K562 (cell line): ENCODE measurements around the gene FUT2. TPM values are rescaled to one million over a fixed set of nuclear protein-coding genes. Genes with fewer than 3 reads are reported as not detected.

Source experiments
- CBX3 ChIP-seq, 2 experiments: IDR thresholded peaks; 1 replicate in 1 of 2; 2 replicates in 1 of 2; pipeline ENCODE4 v1.6.1; 2012; ENCODE audit warnings: inconsistent platforms in 2 of 2, low read length in 2 of 2, borderline replicate concordance in 1 of 2, control low read depth in 1 of 2
- CHD1 ChIP-seq: fragments of 200-600 bp; sonication (generic); IDR thresholded peaks from one replicate; pipeline ENCODE4 v1.6.1; 2012; ENCODE audit warnings: mild to moderate bottlenecking, moderate library complexity, low read length, inconsistent platforms
- E2F3 ChIP-seq: fragments of 250-450 bp; sonication (Bioruptor Pico); IDR thresholded peaks from 2 replicates; pipeline ENCODE4 v1.4.0; 2020; ENCODE audit warnings: mild to moderate bottlenecking
- FIP1L1 ChIP-seq: fragments of 200-400 bp; formaldehyde crosslinking; IDR thresholded peaks from 2 replicates; pipeline ENCODE4 v1.6.1; 2018; ENCODE audit warnings: mild to moderate bottlenecking, low read depth, low read length; ENCODE audit not compliant: poor library complexity, severe bottlenecking
- JUND ChIP-seq, 2 experiments: IDR thresholded peaks; 2 replicates in 1 of 2; 3 replicates in 1 of 2; pipeline ENCODE4 v1.6.1; 2011; ENCODE audit warnings: borderline replicate concordance in 2 of 2, low read depth in 2 of 2, low read length in 2 of 2, improper control_type of control experiment in 1 of 2, missing biosample characterization in 1 of 2, missing genetic modification characterization in 1 of 2, missing genetic modification reagents in 1 of 2
- KDM5B ChIP-seq: fragments of 200-600 bp; sonication (generic); IDR thresholded peaks from 2 replicates; pipeline ENCODE4 v1.6.1; 2012; ENCODE audit warnings: low read depth, mild to moderate bottlenecking, moderate library complexity, low read length, control low read depth, inconsistent platforms; ENCODE audit not compliant: insufficient replicate concordance
- MTA1 ChIP-seq: fragments of 450-650 bp; IDR thresholded peaks from 2 replicates; pipeline ENCODE4 v1.6.1; 2017; ENCODE audit warnings: borderline replicate concordance
- POLR2B ChIP-seq: fragments of 450-650 bp; IDR thresholded peaks from 2 replicates; pipeline ENCODE4 v1.6.1; 2018; ENCODE audit warnings: low read depth; ENCODE audit not compliant: partially characterized antibody
- TOE1 ChIP-seq, 2 experiments: fragments of 450-650 bp in 1 of 2; sonication (generic) in 1 of 2; formaldehyde crosslinking in 1 of 2; IDR thresholded peaks; 2 replicates each; pipeline versions ENCODE4 v1.7.1 to v1.8.0; 2016 to 2022; ENCODE audit warnings: borderline replicate concordance in 2 of 2, mild to moderate bottlenecking in 2 of 2, antibody characterized with exemption in 1 of 2, inconsistent platforms in 1 of 2, low read depth in 1 of 2, missing genetic modification reagents in 1 of 2, moderate library complexity in 1 of 2
- TRIM28 ChIP-seq: fragments of 450-650 bp; IDR thresholded peaks from 2 replicates; pipeline ENCODE4 v1.6.1; 2017
- ZKSCAN1 ChIP-seq: fragments of 150-350 bp; IDR thresholded peaks from 2 replicates; pipeline ENCODE4 v1.6.1; 2016; ENCODE audit warnings: low read depth, low read length
- ZNF354B ChIP-seq: fragments of 250-450 bp; sonication (Bioruptor Pico); IDR thresholded peaks from 2 replicates; pipeline ENCODE4 v1.4.0; 2020
- ZNF584 ChIP-seq: fragments of 200-800 bp; sonication (Bioruptor generic); IDR thresholded peaks from 2 replicates; pipeline ENCODE4 v1.6.1; 2016; ENCODE audit warnings: low read depth, mild to moderate bottlenecking, missing genetic modification characterization, missing compliant biosample characterization
- polyA plus RNA-seq, 8 experiments: library from polyadenylated mRNA; depleted of rRNA in 4 of 8; stranded (reverse) in 5 of 8; unstranded in 3 of 8; fragments of >200 nt; fragmentation: Nextera tagmentation in 2 of 8; fragmentation: Illumina TruSeq in 1 of 8; extraction: Ambion mirVana in 2 of 8; extraction: Trizol in 1 of 8; gene quantifications; 2 replicates each; pipeline versions ENCODE4 v1.2.1 to v1.2.3, GENCODE V29; 2011 to 2014; ENCODE audit warnings: inconsistent platforms in 1 of 8, missing spikeins in 1 of 8
- total RNA-seq, 7 experiments: library from RNA; depleted of rRNA in 6 of 7; stranded (reverse); fragments of >200 nt in 6 of 7; fragmentation: Illumina TruSeq in 2 of 7; extraction: Trizol in 2 of 7; gene quantifications; 2 replicates each; pipeline versions ENCODE4 v1.2.1 to v1.2.3, GENCODE V29; 2011 to 2021; ENCODE audit warnings: low replicate concordance in 1 of 7
- TF ChIP-seq, protein P1 (sequence below), 2 experiments: fragments of 450-650 bp in 1 of 2; sonication (generic) in 1 of 2; formaldehyde crosslinking; conservative IDR thresholded peaks; 2 replicates each; pipeline versions ENCODE4 v1.4.0 to v1.8.1; 2020 to 2022; ENCODE audit warnings: mild to moderate bottlenecking in 1 of 2, missing genetic modification reagents in 1 of 2
- TF ChIP-seq, protein P2 (sequence below), 2 experiments: fragments of 200-800 bp in 1 of 2; sonication (Bioruptor generic) in 1 of 2; sonication (generic) in 1 of 2; formaldehyde crosslinking in 1 of 2; IDR thresholded peaks in 1 of 2; conservative IDR thresholded peaks in 1 of 2; 2 replicates each; pipeline versions ENCODE4 v1.5.0 to v1.6.1; 2016 to 2020; ENCODE audit warnings: missing compliant biosample characterization in 1 of 2, missing genetic modification characterization in 1 of 2, missing genetic modification reagents in 1 of 2
- TF ChIP-seq, protein P3 (sequence below): fragments of 250-450 bp; sonication (Bioruptor Pico); IDR thresholded peaks from 2 replicates; pipeline ENCODE4 v1.8.0; 2022; ENCODE audit warnings: inconsistent platforms
- TF ChIP-seq, protein P4 (sequence below): fragments of 450-650 bp; IDR thresholded peaks from 2 replicates; pipeline ENCODE4 v1.7.1; 2018; ENCODE audit warnings: mild to moderate bottlenecking, low read depth; ENCODE audit not compliant: partially characterized antibody

Gene FUT2
- total and polyA plus RNA-seq, 9 of the 15 experiments (the other 6 are each of a cell fraction or from before 2014, with no cell fraction given): 0.03 to 0.04 TPM; not detected in 7

DNA sequence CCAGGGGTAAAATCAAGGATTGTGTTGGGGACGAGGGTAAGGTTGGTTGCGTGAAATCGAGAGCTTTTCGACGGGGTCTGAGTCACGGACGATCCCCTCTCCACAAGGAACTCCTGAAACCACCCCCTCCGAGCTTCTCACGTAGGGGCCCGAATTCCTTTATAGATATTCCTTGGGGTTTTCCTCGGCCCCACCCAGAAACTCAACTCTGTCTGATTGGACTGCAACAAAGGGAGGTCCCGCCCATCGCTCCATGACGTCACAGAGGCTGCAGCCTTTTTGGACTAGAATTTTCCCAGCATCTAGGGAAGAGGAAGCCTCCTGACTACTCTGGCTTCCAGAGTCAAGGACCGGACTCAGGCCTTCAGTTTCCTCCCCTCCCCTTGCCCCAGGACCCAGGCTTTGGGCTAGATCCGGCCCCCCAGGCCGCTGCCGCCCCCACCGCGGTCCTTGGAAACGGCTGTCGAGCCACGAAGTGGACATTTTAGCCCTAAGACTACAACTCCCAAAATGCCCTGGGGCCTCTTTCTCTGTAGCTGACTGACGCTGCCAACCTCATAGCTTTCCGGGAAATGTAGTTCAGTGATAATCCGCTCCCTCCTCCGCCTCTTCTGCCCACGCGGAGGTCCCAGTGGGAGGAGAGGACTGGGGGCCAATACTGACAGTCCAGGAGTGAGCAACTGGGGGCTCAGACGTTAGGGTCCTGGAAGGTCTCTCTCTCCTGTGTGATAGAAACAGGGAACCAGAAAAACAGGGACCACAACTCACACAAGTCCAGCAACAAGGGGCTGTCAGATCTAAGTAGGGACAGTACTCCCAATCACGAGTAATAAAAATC is 51.2 kb downstream of the FUT2 start, which contains the start of gene IZUMO1 (continued):
- TF ChIP-seq ZNF584 (CRISPR knock-in tag): peak; percentile 59; the same call in 1 of the 2 replicates
- TF ChIP-seq, protein P1, sequence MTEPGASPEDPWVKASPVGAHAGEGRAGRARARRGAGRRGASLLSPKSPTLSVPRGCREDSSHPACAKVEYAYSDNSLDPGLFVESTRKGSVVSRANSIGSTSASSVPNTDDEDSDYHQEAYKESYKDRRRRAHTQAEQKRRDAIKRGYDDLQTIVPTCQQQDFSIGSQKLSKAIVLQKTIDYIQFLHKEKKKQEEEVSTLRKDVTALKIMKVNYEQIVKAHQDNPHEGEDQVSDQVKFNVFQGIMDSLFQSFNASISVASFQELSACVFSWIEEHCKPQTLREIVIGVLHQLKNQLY (CRISPR knock-in tag; conservative IDR thresholded peaks at IDR 0.05): no peak
- no peak for TF ChIP-seq CHD1
- TF ChIP-seq, protein P2, sequence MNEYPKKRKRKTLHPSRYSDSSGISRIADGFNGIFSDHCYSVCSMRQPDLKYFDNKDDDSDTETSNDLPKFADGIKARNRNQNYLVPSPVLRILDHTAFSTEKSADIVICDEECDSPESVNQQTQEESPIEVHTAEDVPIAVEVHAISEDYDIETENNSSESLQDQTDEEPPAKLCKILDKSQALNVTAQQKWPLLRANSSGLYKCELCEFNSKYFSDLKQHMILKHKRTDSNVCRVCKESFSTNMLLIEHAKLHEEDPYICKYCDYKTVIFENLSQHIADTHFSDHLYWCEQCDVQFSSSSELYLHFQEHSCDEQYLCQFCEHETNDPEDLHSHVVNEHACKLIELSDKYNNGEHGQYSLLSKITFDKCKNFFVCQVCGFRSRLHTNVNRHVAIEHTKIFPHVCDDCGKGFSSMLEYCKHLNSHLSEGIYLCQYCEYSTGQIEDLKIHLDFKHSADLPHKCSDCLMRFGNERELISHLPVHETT (CRISPR knock-in tag; conservative IDR thresholded peaks at IDR 0.05 in 1 of 2, IDR thresholded peaks at IDR 0.05 in 1 of 2): peak in 1 of 2 experiments; percentile 84; a peak in 2 of 4 replicates
- TF ChIP-seq TRIM28: no peak
- no peak for TF ChIP-seq TOE1 (IDR thresholded peaks at IDR 0.05; ENCODE audit: borderline replicate concordance)
- TF ChIP-seq TOE1 (CRISPR knock-in tag; IDR thresholded peaks at IDR 0.05; ENCODE audit: borderline replicate concordance, low read depth): no peak
- no peak for TF ChIP-seq ZKSCAN1
- TF ChIP-seq POLR2B: peak; percentile 38
- TF ChIP-seq ZNF354B (CRISPR knock-in tag): no peak
- TF ChIP-seq, protein P3, sequence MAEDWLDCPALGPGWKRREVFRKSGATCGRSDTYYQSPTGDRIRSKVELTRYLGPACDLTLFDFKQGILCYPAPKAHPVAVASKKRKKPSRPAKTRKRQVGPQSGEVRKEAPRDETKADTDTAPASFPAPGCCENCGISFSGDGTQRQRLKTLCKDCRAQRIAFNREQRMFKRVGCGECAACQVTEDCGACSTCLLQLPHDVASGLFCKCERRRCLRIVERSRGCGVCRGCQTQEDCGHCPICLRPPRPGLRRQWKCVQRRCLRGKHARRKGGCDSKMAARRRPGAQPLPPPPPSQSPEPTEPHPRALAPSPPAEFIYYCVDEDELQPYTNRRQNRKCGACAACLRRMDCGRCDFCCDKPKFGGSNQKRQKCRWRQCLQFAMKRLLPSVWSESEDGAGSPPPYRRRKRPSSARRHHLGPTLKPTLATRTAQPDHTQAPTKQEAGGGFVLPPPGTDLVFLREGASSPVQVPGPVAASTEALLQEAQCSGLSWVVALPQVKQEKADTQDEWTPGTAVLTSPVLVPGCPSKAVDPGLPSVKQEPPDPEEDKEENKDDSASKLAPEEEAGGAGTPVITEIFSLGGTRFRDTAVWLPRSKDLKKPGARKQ (CRISPR knock-in tag): peak; percentile 67; the same call in 1 of the 2 replicates
- TF ChIP-seq CBX3 (IDR thresholded peaks at IDR 0.05; ENCODE audit: borderline replicate concordance in 1 of 2, low read length in 2 of 2): no peak
- no peak for TF ChIP-seq FIP1L1
- TF ChIP-seq, protein P4, sequence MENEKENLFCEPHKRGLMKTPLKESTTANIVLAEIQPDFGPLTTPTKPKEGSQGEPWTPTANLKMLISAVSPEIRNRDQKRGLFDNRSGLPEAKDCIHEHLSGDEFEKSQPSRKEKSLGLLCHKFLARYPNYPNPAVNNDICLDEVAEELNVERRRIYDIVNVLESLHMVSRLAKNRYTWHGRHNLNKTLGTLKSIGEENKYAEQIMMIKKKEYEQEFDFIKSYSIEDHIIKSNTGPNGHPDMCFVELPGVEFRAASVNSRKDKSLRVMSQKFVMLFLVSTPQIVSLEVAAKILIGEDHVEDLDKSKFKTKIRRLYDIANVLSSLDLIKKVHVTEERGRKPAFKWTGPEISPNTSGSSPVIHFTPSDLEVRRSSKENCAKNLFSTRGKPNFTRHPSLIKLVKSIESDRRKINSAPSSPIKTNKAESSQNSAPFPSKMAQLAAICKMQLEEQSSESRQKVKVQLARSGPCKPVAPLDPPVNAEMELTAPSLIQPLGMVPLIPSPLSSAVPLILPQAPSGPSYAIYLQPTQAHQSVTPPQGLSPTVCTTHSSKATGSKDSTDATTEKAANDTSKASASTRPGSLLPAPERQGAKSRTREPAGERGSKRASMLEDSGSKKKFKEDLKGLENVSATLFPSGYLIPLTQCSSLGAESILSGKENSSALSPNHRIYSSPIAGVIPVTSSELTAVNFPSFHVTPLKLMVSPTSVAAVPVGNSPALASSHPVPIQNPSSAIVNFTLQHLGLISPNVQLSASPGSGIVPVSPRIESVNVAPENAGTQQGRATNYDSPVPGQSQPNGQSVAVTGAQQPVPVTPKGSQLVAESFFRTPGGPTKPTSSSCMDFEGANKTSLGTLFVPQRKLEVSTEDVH: peak; percentile 41
- TF ChIP-seq KDM5B: no peak
- TF ChIP-seq E2F3 (CRISPR knock-in tag): no peak
- TF ChIP-seq MTA1: no peak; the same call in 1 of the 2 replicates
- TF ChIP-seq JUND (IDR thresholded peaks at IDR 0.05; ENCODE audit: borderline replicate concordance, low read depth, low read length): no peak; the same call in 1 of the 2 replicates
- peak; percentile 41; the same call in 1 of the 3 replicates for TF ChIP-seq JUND (tag; IDR thresholded peaks at IDR 0.05; ENCODE audit: borderline replicate concordance, low read depth, low read length)
